MM.1S (cell line): ENCODE data around the gene C2CD2L.

Experiments used
- DNase-seq: peaks from one replicate; pipeline ENCODE4 v3.0.0-alpha.2; 2015
- H2AFZ ChIP-seq: fragments of 300-600 bp; sonication (generic); 2 replicates; pipeline ENCODE4 v1.6.0; 2016; ENCODE audit warnings: antibody characterized with exemption, low read length
- H3F3A ChIP-seq: fragments of 300-600 bp; sonication (generic); 2 replicates; pipeline ENCODE4 v1.6.1; 2016; ENCODE audit warnings: mild to moderate bottlenecking, antibody characterized with exemption, low read length, moderate library complexity, mixed read lengths; ENCODE audit not compliant: insufficient read depth
- H3K27ac ChIP-seq: fragments of 300-600 bp; sonication (generic); 2 replicates; pipeline ENCODE4 v1.5.1; 2016; ENCODE audit warnings: mild to moderate bottlenecking, low read length
- H3K27me3 ChIP-seq: fragments of 300-600 bp; sonication (generic); replicated peaks from 2 replicates; pipeline ENCODE4 v1.6.0; 2016; ENCODE audit warnings: low read length; ENCODE audit not compliant: insufficient read depth
- H3K36me3 ChIP-seq: fragments of 300-600 bp; sonication (generic); replicated peaks from 2 replicates; pipeline ENCODE4 v1.6.1; 2016; ENCODE audit warnings: mild to moderate bottlenecking, low read length, mixed read lengths; ENCODE audit not compliant: insufficient read depth
- H3K4me1 ChIP-seq: fragments of 300-600 bp; sonication (generic); 2 replicates; pipeline ENCODE4 v1.6.1; 2016; ENCODE audit warnings: low read length, mixed read lengths
- H3K4me2 ChIP-seq: fragments of 300-600 bp; sonication (generic); 2 replicates; pipeline ENCODE4 v1.6.0; 2016; ENCODE audit warnings: low read depth, low read length
- H3K4me3 ChIP-seq: fragments of 300-600 bp; sonication (generic); 2 replicates; pipeline ENCODE4 v1.5.1; 2016; ENCODE audit warnings: low read length, mixed read lengths
- H3K79me2 ChIP-seq: fragments of 300-600 bp; sonication (generic); 2 replicates; pipeline ENCODE4 v1.6.1; 2016; ENCODE audit warnings: mixed run types, low read length, mixed read lengths
- H3K9ac ChIP-seq: fragments of 300-600 bp; sonication (generic); 2 replicates; pipeline ENCODE4 v1.6.1; 2016; ENCODE audit warnings: low read length, mixed read lengths
- H3K9me2 ChIP-seq: fragments of 300-600 bp; sonication (generic); replicated peaks from 2 replicates; pipeline ENCODE4 v1.6.1; 2016; ENCODE audit warnings: mild to moderate bottlenecking, low read length, mixed read lengths; ENCODE audit not compliant: insufficient read depth
- H3K9me3 ChIP-seq: fragments of 300-600 bp; sonication (generic); replicated peaks from 2 replicates; pipeline ENCODE4 v1.6.1; 2016; ENCODE audit warnings: mild to moderate bottlenecking, low read length, mixed read lengths; ENCODE audit not compliant: insufficient read depth
- H4K20me1 ChIP-seq: fragments of 300-600 bp; sonication (generic); 2 replicates; pipeline ENCODE4 v1.6.1; 2016; ENCODE audit warnings: mild to moderate bottlenecking, low read length, moderate library complexity, mixed read lengths; ENCODE audit not compliant: insufficient read depth
- EZH2 ChIP-seq: fragments of 300-600 bp; sonication (generic); optimal IDR thresholded peaks from 2 replicates; pipeline ENCODE3; 2017; ENCODE audit warnings: low read depth, mild to moderate bottlenecking, antibody characterized with exemption, low read length, mixed read lengths
- EZH2phosphoT487 ChIP-seq: fragments of 300-600 bp; sonication (generic); IDR thresholded peaks from 2 replicates; pipeline ENCODE4 v1.6.1; 2018; ENCODE audit warnings: antibody characterized with exemption, low read length
- TF ChIP-seq, protein P1 (sequence below): fragments of 300-600 bp; sonication (generic); IDR thresholded peaks from 2 replicates; pipeline ENCODE4 v1.5.1; 2016; ENCODE audit warnings: antibody characterized with exemption, low read length, mixed read lengths

C2CD2L gene

DNA sequence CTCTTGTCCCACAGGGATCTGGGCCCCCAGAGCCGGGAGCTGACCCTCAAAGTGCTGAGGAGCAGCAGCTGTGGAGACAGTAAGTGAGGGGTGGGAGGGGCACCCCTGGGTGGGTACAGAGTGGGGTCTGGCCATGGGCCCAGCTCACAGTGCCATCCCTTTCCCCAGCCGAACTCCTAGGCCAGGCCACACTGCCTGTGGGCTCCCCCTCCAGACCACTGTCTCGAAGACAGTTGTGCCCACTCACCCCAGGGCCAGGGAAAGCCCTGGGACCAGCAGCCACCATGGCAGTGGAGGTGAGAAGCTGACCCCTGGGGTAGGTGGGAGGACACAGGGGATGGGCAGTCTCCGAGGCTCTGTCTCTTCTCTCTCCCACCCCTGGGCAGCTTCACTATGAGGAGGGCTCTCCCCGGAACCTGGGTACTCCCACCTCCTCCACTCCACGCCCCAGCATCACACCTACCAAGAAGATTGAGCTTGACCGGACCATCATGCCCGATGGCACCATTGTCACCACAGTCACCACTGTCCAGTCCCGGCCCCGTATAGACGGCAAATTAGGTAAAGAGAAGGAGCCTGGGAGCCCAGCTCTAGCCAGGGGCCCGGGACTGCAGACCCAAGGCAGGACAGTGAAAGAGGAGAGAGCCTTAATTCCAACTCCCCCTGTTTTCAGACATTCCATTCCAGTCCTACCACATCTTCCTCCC lies 5.3 kb downstream of the C2CD2L start:
- Histone ChIP-seq H3K4me1 (peaks cover 11% of the 10 kb centered on the region), H3K79me2 (peaks cover 36% of the 10 kb centered on the region), H3K9me3 (no peaks in the 10 kb centered on the region), H3K36me3 (peaks cover 9% of the 10 kb centered on the region; the same call in 1 of the 2 replicates), H3K9ac (no peak overlapping the region), H3K4me2 (no peak overlapping the region), H3K4me3 (no peak overlapping the region), H2AFZ (no peak overlapping the region), H3F3A (peaks cover 9% of the 10 kb centered on the region; the same call in 1 of the 2 replicates), H4K20me1 (no peaks in the 10 kb centered on the region), H3K27me3 (no peaks in the 10 kb centered on the region), H3K27ac (no peak overlapping the region), H3K9me2 (no peaks in the 10 kb centered on the region)
- DNase-seq = no peak
- TF ChIP-seq EZH2phosphoT487 (no peak), EZH2 (no peak)
- TF ChIP-seq, protein P1, sequence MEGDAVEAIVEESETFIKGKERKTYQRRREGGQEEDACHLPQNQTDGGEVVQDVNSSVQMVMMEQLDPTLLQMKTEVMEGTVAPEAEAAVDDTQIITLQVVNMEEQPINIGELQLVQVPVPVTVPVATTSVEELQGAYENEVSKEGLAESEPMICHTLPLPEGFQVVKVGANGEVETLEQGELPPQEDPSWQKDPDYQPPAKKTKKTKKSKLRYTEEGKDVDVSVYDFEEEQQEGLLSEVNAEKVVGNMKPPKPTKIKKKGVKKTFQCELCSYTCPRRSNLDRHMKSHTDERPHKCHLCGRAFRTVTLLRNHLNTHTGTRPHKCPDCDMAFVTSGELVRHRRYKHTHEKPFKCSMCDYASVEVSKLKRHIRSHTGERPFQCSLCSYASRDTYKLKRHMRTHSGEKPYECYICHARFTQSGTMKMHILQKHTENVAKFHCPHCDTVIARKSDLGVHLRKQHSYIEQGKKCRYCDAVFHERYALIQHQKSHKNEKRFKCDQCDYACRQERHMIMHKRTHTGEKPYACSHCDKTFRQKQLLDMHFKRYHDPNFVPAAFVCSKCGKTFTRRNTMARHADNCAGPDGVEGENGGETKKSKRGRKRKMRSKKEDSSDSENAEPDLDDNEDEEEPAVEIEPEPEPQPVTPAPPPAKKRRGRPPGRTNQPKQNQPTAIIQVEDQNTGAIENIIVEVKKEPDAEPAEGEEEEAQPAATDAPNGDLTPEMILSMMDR = no peak

DNA sequence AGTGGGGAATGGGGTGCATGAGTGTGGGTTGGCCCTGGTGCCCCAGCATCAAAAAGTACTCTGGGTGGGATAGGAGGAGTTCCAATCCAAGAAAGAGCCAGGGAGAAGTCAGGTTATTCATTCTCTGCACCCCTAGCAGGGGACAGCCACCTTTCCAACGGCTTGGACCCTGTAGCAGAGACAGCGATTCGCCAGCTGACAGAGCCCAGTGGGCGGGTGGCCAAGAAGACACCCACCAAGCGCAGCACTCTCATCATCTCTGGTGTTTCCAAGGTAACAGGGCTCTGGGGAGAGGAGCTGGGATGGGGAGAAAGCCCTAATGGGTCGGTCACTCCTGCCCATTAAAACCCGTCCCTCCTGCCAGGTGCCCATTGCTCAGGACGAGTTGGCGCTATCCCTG lies 6.6 kb downstream of the C2CD2L start:
- H3K4me2 ChIP-seq = no peak overlapping the region
- no peak overlapping the region for H3K4me3 ChIP-seq
- H2AFZ ChIP-seq = no peak overlapping the region
- no peak overlapping the region for H3K27ac ChIP-seq
- no peaks in the 10 kb centered on the region for H4K20me1 ChIP-seq
- peaks cover 6% of the 10 kb centered on the region for H3K4me1 ChIP-seq
- TF ChIP-seq, protein P1 = no peak
- TF ChIP-seq EZH2phosphoT487 = no peak
- no peak for TF ChIP-seq EZH2
- DNase-seq = no peak
- no peak overlapping the region for H3K9ac ChIP-seq
- no peaks in the 10 kb centered on the region for H3K9me3 ChIP-seq
- peaks cover 23% of the 10 kb centered on the region for H3K79me2 ChIP-seq
- no peaks in the 10 kb centered on the region for H3K9me2 ChIP-seq
- 0 out of 2 replicates have a peak, but pooled peaks cover 5% of the 10 kb centered on the region for H3F3A ChIP-seq
- H3K27me3 ChIP-seq = no peaks in the 10 kb centered on the region
- H3K36me3 ChIP-seq = peaks cover 9% of the 10 kb centered on the region; the same call in 1 of the 2 replicates

DNA sequence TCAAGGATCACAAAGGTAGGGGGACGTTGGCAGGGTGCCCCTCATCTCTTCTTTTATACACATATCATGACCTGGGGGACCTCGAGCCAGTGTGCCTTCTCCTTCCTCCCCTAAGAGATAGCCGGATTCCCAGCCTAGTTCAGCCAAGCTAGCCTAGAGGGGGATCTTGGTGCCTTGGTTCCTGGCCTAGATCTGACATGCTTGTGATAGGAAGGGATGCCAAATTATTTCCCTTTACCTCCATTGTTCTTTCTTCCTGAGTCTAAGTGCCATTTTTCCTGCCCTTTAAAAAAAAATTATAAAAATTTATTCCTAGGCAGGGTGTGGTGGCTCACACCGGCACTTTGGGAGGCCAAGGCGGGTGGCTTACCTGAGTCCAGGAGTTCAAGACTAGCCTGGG lies 7.2 kb downstream of the C2CD2L start:
- no peak for DNase-seq
- H3K9me2 ChIP-seq = no peaks in the 10 kb centered on the region
- peaks cover 9% of the 10 kb centered on the region; the same call in 1 of the 2 replicates for H3K36me3 ChIP-seq
- no peaks in the 10 kb centered on the region for H4K20me1 ChIP-seq
- H3K79me2 ChIP-seq = peaks cover 17% of the 10 kb centered on the region
- TF ChIP-seq EZH2phosphoT487 (no peak), EZH2 (no peak)
- TF ChIP-seq, protein P1 = no peak
- H3K9me3 ChIP-seq = no peaks in the 10 kb centered on the region
- no peaks in the 10 kb centered on the region for H3K4me1 ChIP-seq
- no peak overlapping the region for H3K4me3 ChIP-seq
- H3K27ac ChIP-seq = no peak overlapping the region
- H3K9ac ChIP-seq = no peak overlapping the region
- H3F3A ChIP-seq = 0 out of 2 replicates have a peak, but pooled peaks cover 5% of the 10 kb centered on the region
- no peak overlapping the region for H3K4me2 ChIP-seq
- no peak overlapping the region for H2AFZ ChIP-seq
- no peaks in the 10 kb centered on the region for H3K27me3 ChIP-seq
